HepG2 (cell line): ENCODE data around the gene RRN3. TPM values are rescaled to one million over a fixed set of nuclear protein-coding genes. Genes with fewer than 3 reads are reported as not detected.

Experiments
- microRNA counts: library from miRNA; unstranded; fragments of <30 nt; microRNA quantifications from one replicate; lab custom pipeline; 2015
- microRNA-seq: library from miRNA; unstranded; fragments of <30 nt; microRNA quantifications from one replicate; pipeline ENCODE4, GENCODE V29; 2020
- polyA plus RNA-seq, 8 experiments: library from polyadenylated mRNA; depleted of rRNA in 3 of 8; stranded (reverse) in 7 of 8; unstranded in 1 of 8; fragments of >200 nt; fragmentation: Illumina TruSeq in 4 of 8; extraction: Trizol in 4 of 8; gene quantifications; 2 replicates each; pipeline versions ENCODE4 v1.2.1 to v1.2.3, GENCODE V29; 2011 to 2016; ENCODE audit warnings: low read depth in 4 of 8, missing spikeins in 1 of 8, mixed read lengths in 1 of 8; ENCODE audit not compliant: insufficient read depth in 1 of 8
- small RNA-seq, 3 experiments: library from RNA; depleted of rRNA; stranded (forward); fragments of <200 nt; gene quantifications; one replicate each; pipeline ENCODE3, GENCODE V24; 2012; ENCODE audit warnings: low read depth in 2 of 3, low replicate concordance in 1 of 3; ENCODE audit not compliant: insufficient read length in 3 of 3, insufficient read depth in 2 of 3
- total RNA-seq, 5 experiments: library from RNA; depleted of rRNA; stranded (reverse); fragments of >200 nt; fragmentation: Illumina TruSeq; extraction: Trizol; gene quantifications; 2 replicates each; pipeline ENCODE4 v1.2.3, GENCODE V29; 2016; ENCODE audit warnings: low read depth in 1 of 5

RRN3 gene
- total and polyA plus RNA-seq, 2 of the 13 experiments (the other 11 are each of a cell fraction or from before 2014, with no cell fraction given): 45.8 to 67.0 TPM

MicroRNA genes within 50 kb of the gene (microRNA counts, 767-probe panel; counts per million panel counts)
- not detected for microRNA hsa-miR-1972 (lab: Ali Mortazavi, UCI)

Small RNAs within 50 kb of the gene (microRNA-seq; reads per million reads assigned to microRNA genes)
- gene MIR1972-1: not detected
- gene MIR6511B2: not detected

Small RNAs within 50 kb of the gene (small RNA-seq; reads per million reads assigned to genes)
- gene MIR1972-1: 0 reads per million in 3 experiments

Other genes with a start within 250 kb of the RRN3 start
- 36.2 and 75.9 TPM in 2 replicates for gene NPIPA1, start 156.8 kb downstream of the RRN3 start, total RNA-seq (2016; rRNA removed; fragmentation: Illumina TruSeq; extraction: Trizol)
- gene NPIPA1, start 156.8 kb downstream of the RRN3 start, polyA plus RNA-seq (2011; rRNA removed): 183 and 205 TPM in 2 replicates
- 169 and 249 TPM in 2 replicates for gene PDXDC1, start 119.2 kb downstream of the RRN3 start, total RNA-seq (2016; rRNA removed; fragmentation: Illumina TruSeq; extraction: Trizol)
- 123 and 133 TPM in 2 replicates for gene PDXDC1, start 119.2 kb downstream of the RRN3 start, polyA plus RNA-seq (2011; rRNA removed)
- 41.8 and 58.3 TPM in 2 replicates for gene NTAN1, start 38.2 kb downstream of the RRN3 start, total RNA-seq (2016; rRNA removed; fragmentation: Illumina TruSeq; extraction: Trizol)
- 103 and 135 TPM in 2 replicates for gene NTAN1, start 38.2 kb downstream of the RRN3 start, polyA plus RNA-seq (2011; rRNA removed)